Measurements from ENCODE around the gene SETD4.
A peak's percentile ranks its signal among the peaks of the same experiment; 100 is the strongest.
"Not testable (repeated sequence)": the region's sequence is repeated elsewhere in the genome, so short reads cannot be mapped to it uniquely, and the experiment has no call there.

The SETD4 gene

GRCh38 chr21:36076878-36077655 lies 16.7 kb upstream of the SETD4 start:
- no peak for DNase-seq

GRCh38 chr21:36075953-36076352 lies 15.6 kb upstream of the SETD4 start:
- DNase-seq, result no peak

GRCh38 chr21:36075171-36075570 lies 14.8 kb upstream of the SETD4 start:
- DNase-seq, result no peak

- DNase-seq, result not testable (repeated sequence)
These were observed 13.6 kb upstream of the SETD4 start for GRCh38 chr21:36073911-36074310.

GRCh38 chr21:36073181-36073580 lies 12.9 kb upstream of the SETD4 start:
- no peak for DNase-seq

GRCh38 chr21:36072453-36073162 lies 12.3 kb upstream of the SETD4 start:
- DNase-seq, result no peak

GRCh38 chr21:36070999-36071398 lies 10.7 kb upstream of the SETD4 start:
- no peak for DNase-seq

GRCh38 chr21:36069713-36070583 lies 9.6 kb upstream of the SETD4 start, which contains the start of gene CBR1:
TSS of gene CBR1 (plus strand) at chr21:36070024. CDS start at chr21:36070116, 92 bp downstream.
- DNase-seq, result peak; percentile 68

GRCh38 chr21:36068748-36069398 lies 8.5 kb upstream of the SETD4 start:
- DNase-seq, result no peak

GRCh38 chr21:36065497-36066036 lies 5.2 kb upstream of the SETD4 start:
- DNase-seq, result no peak

- no peak for DNase-seq
These were observed 3.7 kb upstream of the SETD4 start for GRCh38 chr21:36064085-36064460.

GRCh38 chr21:36063375-36064084 lies 3.2 kb upstream of the SETD4 start:
- no peak for DNase-seq

GRCh38 chr21:36061445-36061844 lies 1.1 kb upstream of the SETD4 start:
- no peak for DNase-seq

- no peak for DNase-seq
These were observed 535 bp downstream of the SETD4 start for GRCh38 chr21:36059823-36060158.

- DNase-seq, result no peak
These were observed 4.8 kb downstream of the SETD4 start for GRCh38 chr21:36055551-36055950.

GRCh38 chr21:36053715-36054062 lies 6.6 kb downstream of the SETD4 start:
- no peak for DNase-seq

- no peak for DNase-seq
These were observed 7.2 kb downstream of the SETD4 start for GRCh38 chr21:36052860-36053714.

GRCh38 chr21:36048357-36048756 lies 12.0 kb downstream of the SETD4 start:
- no peak for DNase-seq

- no peak for DNase-seq
These were observed 13.2 kb downstream of the SETD4 start for GRCh38 chr21:36047139-36047538.

GRCh38 chr21:36045993-36046392 lies 14.3 kb downstream of the SETD4 start:
- no peak for DNase-seq

GRCh38 chr21:36044056-36044455 lies 16.3 kb downstream of the SETD4 start:
- no peak for DNase-seq
